Peyer's patch (tissue), 4 donors: ENCODE measurements around the gene MAEL.

Experiments
- POLR2A ChIP-seq, 2 donors: fragments of 450-650 bp; IDR thresholded peaks; one replicate each; pipeline ENCODE4 v1.5.1; 2017; ENCODE audit warnings: antibody characterized with exemption in 2 of 2, mild to moderate bottlenecking in 2 of 2, moderate library complexity in 2 of 2
- TF ChIP-seq, protein P1 (sequence below), 6 experiments: fragments of 450-650 bp in 4 of 6; fragments of 200-600 bp in 2 of 6; sonication (generic) in 1 of 6; IDR thresholded peaks; one replicate each; pipeline ENCODE4 v1.5.1; 2017 to 2019; ENCODE audit warnings: antibody characterized with exemption in 6 of 6, mild to moderate bottlenecking in 3 of 6, moderate library complexity in 1 of 6

DNA sequence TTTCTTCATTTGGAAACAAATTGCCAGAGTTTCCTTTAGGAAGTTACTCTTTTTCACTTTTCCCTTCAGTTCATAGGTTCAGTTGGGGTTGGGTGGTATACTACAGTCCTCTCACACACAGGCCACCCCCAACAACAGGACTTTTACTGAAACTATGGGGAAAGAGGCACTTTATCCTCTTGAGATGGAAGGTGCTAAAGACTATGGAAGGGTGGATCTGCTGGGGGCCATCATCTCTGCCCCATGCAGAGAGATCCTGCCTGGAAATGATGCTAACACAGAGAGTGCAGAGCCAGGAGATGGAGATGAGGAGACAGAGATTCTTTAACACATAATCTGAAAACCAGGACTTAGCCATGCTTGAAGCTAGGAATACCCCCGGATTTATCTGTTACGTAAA is 38.0 kb upstream of the MAEL start:
- TF ChIP-seq, protein P1, sequence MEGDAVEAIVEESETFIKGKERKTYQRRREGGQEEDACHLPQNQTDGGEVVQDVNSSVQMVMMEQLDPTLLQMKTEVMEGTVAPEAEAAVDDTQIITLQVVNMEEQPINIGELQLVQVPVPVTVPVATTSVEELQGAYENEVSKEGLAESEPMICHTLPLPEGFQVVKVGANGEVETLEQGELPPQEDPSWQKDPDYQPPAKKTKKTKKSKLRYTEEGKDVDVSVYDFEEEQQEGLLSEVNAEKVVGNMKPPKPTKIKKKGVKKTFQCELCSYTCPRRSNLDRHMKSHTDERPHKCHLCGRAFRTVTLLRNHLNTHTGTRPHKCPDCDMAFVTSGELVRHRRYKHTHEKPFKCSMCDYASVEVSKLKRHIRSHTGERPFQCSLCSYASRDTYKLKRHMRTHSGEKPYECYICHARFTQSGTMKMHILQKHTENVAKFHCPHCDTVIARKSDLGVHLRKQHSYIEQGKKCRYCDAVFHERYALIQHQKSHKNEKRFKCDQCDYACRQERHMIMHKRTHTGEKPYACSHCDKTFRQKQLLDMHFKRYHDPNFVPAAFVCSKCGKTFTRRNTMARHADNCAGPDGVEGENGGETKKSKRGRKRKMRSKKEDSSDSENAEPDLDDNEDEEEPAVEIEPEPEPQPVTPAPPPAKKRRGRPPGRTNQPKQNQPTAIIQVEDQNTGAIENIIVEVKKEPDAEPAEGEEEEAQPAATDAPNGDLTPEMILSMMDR (IDR thresholded peaks at IDR 0.05): no peak
- TF ChIP-seq POLR2A (IDR thresholded peaks at IDR 0.05): no peak
